Brain microvascular endothelial cell (primary cell): ENCODE results near the gene EDA2R.

Experiments
- DNase-seq: peaks from one replicate; pipeline ENCODE4 v3.0.0-alpha.2; 2020
- H3K27ac ChIP-seq: fragments of 250-450 bp; sonication (Bioruptor Pico); 2 replicates; pipeline ENCODE4 v1.5.1; 2020; ENCODE audit warnings: mild to moderate bottlenecking, moderate library complexity
- H3K27me3 ChIP-seq: fragments of 250-450 bp; sonication (Bioruptor Pico); replicated peaks from 2 replicates; pipeline ENCODE4 v1.5.1; 2020; ENCODE audit warnings: mild to moderate bottlenecking
- H3K36me3 ChIP-seq: fragments of 250-450 bp; sonication (Bioruptor Pico); replicated peaks from 2 replicates; pipeline ENCODE4 v1.5.1; 2020; ENCODE audit warnings: mild to moderate bottlenecking
- H3K4me3 ChIP-seq: 2 replicates; pipeline ENCODE4 v1.5.1; 2011; ENCODE audit warnings: low read depth, mild to moderate bottlenecking, control low read depth, low read length, moderate library complexity
- in situ Hi-C: cut with HindIII; loops from 2 replicates; pipeline ENCODE4 v1.10.0; 2017; ENCODE audit warnings: low sequenced_read_pairs, low pct_ligation_motif_present
- TF ChIP-seq, protein P1 (sequence below): IDR thresholded peaks from 2 replicates; pipeline ENCODE4 v1.5.1; 2011; ENCODE audit warnings: low read depth, mild to moderate bottlenecking, moderate library complexity, low read length, control low read depth, inconsistent platforms; ENCODE audit errors: missing control alignments

Gene EDA2R

GRCh38 chrX:66676413-66676812, 37.5 kb upstream of the EDA2R start:
- Histone ChIP-seq H3K36me3 (no peaks in the 10 kb centered on the region), H3K27ac (peak overlapping the region; percentile 88), H3K4me3 (no peak overlapping the region), H3K27me3 (no peaks in the 10 kb centered on the region)
- peak; percentile 1 for DNase-seq
- in situ Hi-C loops: no loop called here
- TF ChIP-seq, protein P1, sequence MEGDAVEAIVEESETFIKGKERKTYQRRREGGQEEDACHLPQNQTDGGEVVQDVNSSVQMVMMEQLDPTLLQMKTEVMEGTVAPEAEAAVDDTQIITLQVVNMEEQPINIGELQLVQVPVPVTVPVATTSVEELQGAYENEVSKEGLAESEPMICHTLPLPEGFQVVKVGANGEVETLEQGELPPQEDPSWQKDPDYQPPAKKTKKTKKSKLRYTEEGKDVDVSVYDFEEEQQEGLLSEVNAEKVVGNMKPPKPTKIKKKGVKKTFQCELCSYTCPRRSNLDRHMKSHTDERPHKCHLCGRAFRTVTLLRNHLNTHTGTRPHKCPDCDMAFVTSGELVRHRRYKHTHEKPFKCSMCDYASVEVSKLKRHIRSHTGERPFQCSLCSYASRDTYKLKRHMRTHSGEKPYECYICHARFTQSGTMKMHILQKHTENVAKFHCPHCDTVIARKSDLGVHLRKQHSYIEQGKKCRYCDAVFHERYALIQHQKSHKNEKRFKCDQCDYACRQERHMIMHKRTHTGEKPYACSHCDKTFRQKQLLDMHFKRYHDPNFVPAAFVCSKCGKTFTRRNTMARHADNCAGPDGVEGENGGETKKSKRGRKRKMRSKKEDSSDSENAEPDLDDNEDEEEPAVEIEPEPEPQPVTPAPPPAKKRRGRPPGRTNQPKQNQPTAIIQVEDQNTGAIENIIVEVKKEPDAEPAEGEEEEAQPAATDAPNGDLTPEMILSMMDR: no peak

GRCh38 chrX:66675541-66675940, 36.7 kb upstream of the EDA2R start:
- in situ Hi-C loops: no loop called here
- Histone ChIP-seq H3K36me3 (no peaks in the 10 kb centered on the region), H3K27me3 (no peaks in the 10 kb centered on the region), H3K27ac (no peak overlapping the region), H3K4me3 (no peak overlapping the region)
- DNase-seq: no peak
- TF ChIP-seq, protein P1: no peak

DNA sequence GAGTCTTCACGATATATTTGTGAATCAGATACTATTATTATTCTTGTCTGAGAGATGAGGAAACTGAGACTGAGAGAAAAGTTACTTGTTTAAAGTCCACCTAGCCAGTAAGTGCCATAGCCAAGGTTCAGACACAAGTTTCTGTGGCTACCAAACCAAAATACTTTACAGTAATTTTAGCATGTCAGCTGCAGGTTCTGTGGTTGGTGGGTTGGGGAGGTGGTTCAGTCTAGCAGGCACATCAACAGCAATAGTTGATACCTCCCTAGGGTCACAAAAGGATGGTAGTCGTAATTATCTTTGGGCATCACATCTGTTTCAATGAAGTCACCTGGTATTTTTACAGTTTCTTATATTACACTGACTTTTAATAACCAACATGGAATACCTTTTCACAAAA, 35.6 kb upstream of the EDA2R start:
- H3K4me3 ChIP-seq: no peak overlapping the region
- H3K36me3 ChIP-seq: no peaks in the 10 kb centered on the region
- no peak for DNase-seq
- no peak overlapping the region for H3K27ac ChIP-seq
- in situ Hi-C loops: no loop called here
- TF ChIP-seq, protein P1: no peak
- H3K27me3 ChIP-seq: no peaks in the 10 kb centered on the region

DNA sequence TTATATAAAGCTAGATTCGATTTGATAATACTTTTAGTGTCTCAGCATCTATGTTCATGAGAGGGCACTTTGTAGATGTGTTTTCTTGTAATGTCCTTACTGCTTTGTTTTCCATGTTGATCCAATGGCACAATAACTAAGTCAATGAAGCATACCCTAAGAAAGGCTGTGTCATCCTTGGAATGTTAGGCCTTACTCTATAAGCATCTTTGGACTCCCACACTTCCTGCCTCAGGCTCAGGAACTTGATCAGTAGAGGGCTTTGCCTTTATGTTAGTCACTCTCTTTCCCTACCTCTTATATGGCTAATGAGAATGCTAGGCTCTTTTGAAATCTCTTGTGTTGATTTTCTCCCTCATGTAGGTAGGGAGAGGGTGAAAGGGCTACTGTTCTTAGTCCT, 33.2 kb upstream of the EDA2R start:
- TF ChIP-seq, protein P1: no peak
- in situ Hi-C loops: no loop called here
- H3K27ac ChIP-seq: no peak overlapping the region
- no peaks in the 10 kb centered on the region for H3K27me3 ChIP-seq
- no peaks in the 10 kb centered on the region for H3K36me3 ChIP-seq
- DNase-seq: peak; percentile 5
- H3K4me3 ChIP-seq: no peak overlapping the region

- in situ Hi-C loops: no loop called here
- DNase-seq: no peak
- Histone ChIP-seq H3K36me3 (no peaks in the 10 kb centered on the region), H3K27ac (no peak overlapping the region), H3K27me3 (no peaks in the 10 kb centered on the region), H3K4me3 (no peak overlapping the region)
- TF ChIP-seq, protein P1: no peak
These were observed 15.5 kb upstream of the EDA2R start for GRCh38 chrX:66654411-66654810.

GRCh38 chrX:66635360-66635759, 3.5 kb downstream of the EDA2R start:
- in situ Hi-C loops: no loop called here
- DNase-seq: peak; percentile 66

More at GRCh38 chrX:66635360-66635759, 3.5 kb downstream of the EDA2R start:
- Histone ChIP-seq H3K27me3 (no peaks in the 10 kb centered on the region), H3K27ac (peak overlapping the region; percentile 87), H3K4me3 (no peak overlapping the region), H3K36me3 (no peaks in the 10 kb centered on the region)
- TF ChIP-seq, protein P1: no peak
